A549 (cell line): ENCODE measurements around the gene MALAT1. TPM values are rescaled to one million over a fixed set of nuclear protein-coding genes. Genes with fewer than 3 reads are reported as not detected.
A peak's percentile ranks its signal among the peaks of the same experiment; 100 is the strongest.

ENCODE experiments used
- ATAC-seq, 2 experiments: fragments of 200-7000 bp in 1 of 2; fragments of >200 bp in 1 of 2; cut with Nextera tagmentation in 1 of 2; cut with Tn5 transposase in 1 of 2; 3 replicates each; pipeline versions ENCODE4 v1.8.0 to v1.9.1; 2018 to 2020; ENCODE audit warnings: mild to moderate bottlenecking in 1 of 2, moderate library complexity in 1 of 2
- CTCF ChIA-PET: fragments of 300-600 bp; sonication (Branson Sonifier 250); formaldehyde crosslinking; extraction: SDS; loops from one replicate; lab custom pipeline; 2021; ENCODE audit warnings: antibody characterized with exemption, inconsistent platforms; lab: Yijun Ruan, JAX
- POLR2A ChIA-PET: fragments of 350-600 bp; formaldehyde crosslinking; extraction: SDS; loops from one replicate; lab custom pipeline; 2021; ENCODE audit warnings: antibody characterized with exemption, inconsistent platforms; lab: Yijun Ruan, JAX
- DNase-seq, 2 experiments: peaks; one replicate each; pipeline versions ENCODE4 v3.0.0 to v3.0.0-alpha.2; 2011 to 2016; ENCODE audit warnings: low read depth in 1 of 2, low spot score in 1 of 2
- FAIRE-seq: peaks from 2 replicates; lab custom pipeline; 2011; peaks lifted over from hg19 to GRCh38; lab: Jason Lieb, UNC
- H3K27ac ChIP-seq, 2 experiments: fragments of >200 bp; sonication (Bioruptor Twin); formaldehyde crosslinking; 3 replicates each; pipeline ENCODE4 v1.5.1; 2016 to 2017
- H3K4me1 ChIP-seq: fragments of >200 bp; sonication (Bioruptor Twin); formaldehyde crosslinking; 3 replicates; pipeline ENCODE4 v1.6.1; 2016
- H3K4me2 ChIP-seq: fragments of >200 bp; sonication (Bioruptor Twin); formaldehyde crosslinking; 3 replicates; pipeline ENCODE4 v1.6.1; 2016
- H3K4me3 ChIP-seq: fragments of >200 bp; sonication (Bioruptor Twin); formaldehyde crosslinking; 3 replicates; pipeline ENCODE4 v1.5.1; 2016
- H3K9me3 ChIP-seq: fragments of >200 bp; sonication (Bioruptor Twin); formaldehyde crosslinking; 3 replicates; pipeline ENCODE4 v1.6.1; 2016
- BHLHE40 ChIP-seq: IDR thresholded peaks from 2 replicates; pipeline ENCODE4 v1.6.1; 2012; ENCODE audit warnings: low read depth, low read length, inconsistent platforms
- CHD4 ChIP-seq: fragments of 200-600 bp; sonication (generic); IDR thresholded peaks from 2 replicates; pipeline ENCODE4 v1.6.1; 2016; ENCODE audit warnings: antibody characterized with exemption, mild to moderate bottlenecking, borderline replicate concordance
- CTCF ChIP-seq: fragments of >200 bp; sonication (Bioruptor Twin); formaldehyde crosslinking; IDR thresholded peaks from 3 replicates; pipeline ENCODE4 v1.5.1; 2016
- E2F6 ChIP-seq: IDR thresholded peaks from 2 replicates; pipeline ENCODE4 v1.6.1; 2012; ENCODE audit warnings: low read depth, borderline replicate concordance
- EHF ChIP-seq: fragments of 250-450 bp; sonication (Bioruptor Pico); IDR thresholded peaks from 2 replicates; pipeline ENCODE4 v1.5.0; 2020; ENCODE audit warnings: mild to moderate bottlenecking
- FOSB ChIP-seq: fragments of 250-450 bp; sonication (Bioruptor Pico); IDR thresholded peaks from 2 replicates; pipeline ENCODE4 v1.5.0; 2020; ENCODE audit warnings: mild to moderate bottlenecking, moderate library complexity
- FOXS1 ChIP-seq: fragments of 250-450 bp; sonication (Bioruptor Pico); IDR thresholded peaks from 2 replicates; pipeline ENCODE4 v1.5.0; 2020; ENCODE audit warnings: mild to moderate bottlenecking, moderate library complexity
- GATA3 ChIP-seq: IDR thresholded peaks from 2 replicates; pipeline ENCODE4 v1.6.1; 2012; ENCODE audit warnings: borderline replicate concordance
- HEYL ChIP-seq: fragments of 250-450 bp; sonication (Bioruptor Pico); IDR thresholded peaks from 2 replicates; pipeline ENCODE4 v1.8.0; 2021; ENCODE audit warnings: mild to moderate bottlenecking, moderate library complexity
- HMGXB4 ChIP-seq: fragments of 250-450 bp; sonication (Bioruptor Pico); IDR thresholded peaks from 2 replicates; pipeline ENCODE4 v1.5.0; 2021; ENCODE audit warnings: mild to moderate bottlenecking, moderate library complexity, borderline replicate concordance
- HOXB13 ChIP-seq: fragments of 250-450 bp; sonication (Bioruptor Pico); IDR thresholded peaks from 2 replicates; pipeline ENCODE4 v1.5.0; 2020; ENCODE audit warnings: low read depth, mild to moderate bottlenecking, moderate library complexity
- HOXB5 ChIP-seq: fragments of 250-450 bp; sonication (Bioruptor Pico); IDR thresholded peaks from 2 replicates; pipeline ENCODE4 v1.5.0; 2020; ENCODE audit warnings: mild to moderate bottlenecking, moderate library complexity
- KDM5A ChIP-seq: fragments of 200-600 bp; sonication (generic); IDR thresholded peaks from 2 replicates; pipeline ENCODE4 v1.6.1; 2016; ENCODE audit warnings: antibody characterized with exemption, mild to moderate bottlenecking
- MAZ ChIP-seq: fragments of 150-350 bp; IDR thresholded peaks from 2 replicates; pipeline ENCODE4 v1.6.1; 2014; ENCODE audit warnings: antibody characterized with exemption, low read depth, low read length, borderline replicate concordance
- MYC ChIP-seq: IDR thresholded peaks from 2 replicates; pipeline ENCODE4 v1.6.1; 2012; ENCODE audit warnings: mild to moderate bottlenecking, inconsistent platforms, low read length, improper control_type of control experiment, borderline replicate concordance
- NPAS2 ChIP-seq: fragments of 250-450 bp; sonication (Bioruptor Pico); IDR thresholded peaks from 2 replicates; pipeline ENCODE4 v1.8.0; 2022; ENCODE audit warnings: mild to moderate bottlenecking, moderate library complexity, borderline replicate concordance
- PHF8 ChIP-seq: fragments of 200-600 bp; sonication (generic); IDR thresholded peaks from 2 replicates; pipeline ENCODE4 v1.6.1; 2016; ENCODE audit warnings: low read depth, mild to moderate bottlenecking, antibody characterized with exemption, moderate library complexity, borderline replicate concordance
- RAD21 ChIP-seq, 2 experiments: fragments of >200 bp in 1 of 2; sonication (Bioruptor Twin) in 1 of 2; formaldehyde crosslinking in 1 of 2; IDR thresholded peaks in 1 of 2; conservative IDR thresholded peaks in 1 of 2; 2 replicates in 1 of 2; 3 replicates in 1 of 2; pipeline ENCODE4 v1.6.1; 2012 to 2018; ENCODE audit warnings: inconsistent platforms in 1 of 2
- RARB ChIP-seq: fragments of 250-450 bp; sonication (Bioruptor Pico); IDR thresholded peaks from 2 replicates; pipeline ENCODE4 v1.8.0; 2021; ENCODE audit warnings: mild to moderate bottlenecking, moderate library complexity
- RFX5 ChIP-seq: fragments of 450-650 bp; IDR thresholded peaks from 2 replicates; pipeline ENCODE4 v1.7.1; 2014; ENCODE audit warnings: antibody characterized with exemption, mild to moderate bottlenecking, moderate library complexity
- SMC3 ChIP-seq: fragments of >200 bp; sonication (Bioruptor Twin); formaldehyde crosslinking; IDR thresholded peaks from 3 replicates; pipeline ENCODE4 v1.6.1; 2018; ENCODE audit warnings: inconsistent platforms
- SREBF2 ChIP-seq: fragments of 450-650 bp; IDR thresholded peaks from 2 replicates; pipeline ENCODE4 v1.6.1; 2014; ENCODE audit warnings: mild to moderate bottlenecking, moderate library complexity
- TFCP2L1 ChIP-seq: fragments of 250-450 bp; sonication (Bioruptor Pico); IDR thresholded peaks from 2 replicates; pipeline ENCODE4 v1.5.0; 2021; ENCODE audit warnings: mild to moderate bottlenecking
- TP53 ChIP-seq: fragments of 250-450 bp; sonication (Bioruptor Pico); IDR thresholded peaks from 2 replicates; pipeline ENCODE4 v1.5.0; 2021; ENCODE audit warnings: mild to moderate bottlenecking, moderate library complexity
- ZFP36 ChIP-seq: fragments of 450-650 bp; IDR thresholded peaks from 2 replicates; pipeline ENCODE4 v1.6.1; 2014; ENCODE audit warnings: borderline replicate concordance; ENCODE audit not compliant: partially characterized antibody
- ZNF302 ChIP-seq: fragments of 250-450 bp; sonication (Bioruptor Pico); IDR thresholded peaks from 2 replicates; pipeline ENCODE4 v1.9.0; 2021; ENCODE audit warnings: inconsistent platforms, mild to moderate bottlenecking, moderate library complexity
- ZSCAN20 ChIP-seq: fragments of 250-450 bp; sonication (Bioruptor Pico); IDR thresholded peaks from 2 replicates; pipeline ENCODE4 v1.8.0; 2022; ENCODE audit warnings: mild to moderate bottlenecking, moderate library complexity
- WGBS: methylation state at CpG from one replicate; pipeline ENCODE4 v1.1.6; 2017; ENCODE audit errors: missing lambda C conversion rate; 5-methylcytosine and 5-hydroxymethylcytosine counted together
- polyA plus RNA-seq, 4 experiments: library from polyadenylated mRNA; depleted of rRNA in 3 of 4; stranded (reverse); fragments of >200 nt; fragmentation: RNase III in 1 of 4; extraction: RNeasy Plus Mini Kit Qiagen cat#74134 plus additional on column Dnase treatment in 1 of 4; gene quantifications; 2 replicates in 3 of 4; 3 replicates in 1 of 4; pipeline ENCODE4 v1.2.3, GENCODE V29; 2011 to 2017

Gene MALAT1
- polyA plus RNA-seq, 2 of the 4 experiments (the other 2 are of a cell fraction): 188 to 1,041 TPM

GRCh38 chr11:65471447-65471891 is 27.4 kb upstream of the MALAT1 start:
- peak overlapping the region; percentile 24; the same call in 2 of the 3 replicates for H3K4me3 ChIP-seq
- no peak for FAIRE-seq

More at GRCh38 chr11:65471447-65471891, 27.4 kb upstream of the MALAT1 start:
- peak; percentile 82 to 88 for ATAC-seq
- Histone ChIP-seq H3K4me2 (peak overlapping the region; percentile 83), H3K4me1 (peaks cover 69% of the 10 kb centered on the region), H3K9me3 (no peaks in the 10 kb centered on the region), H3K27ac (peak overlapping the region; percentile 93 to 96)
- DNase-seq: peak; percentile 84 to 91
- ChIA-PET CTCF (interaction anchor here (0.7 to 25.6 kb wide), 19 partner anchors 9 to 116 kb away, joined by 3 to 947 read pairs (median 4); partner anchors contain the start of genes MALAT1 and SLC25A45), POLR2A (interaction anchor here (0.6 to 3.5 kb wide), 18 partner anchors 8 to 142 kb away, joined by 3 to 402 read pairs (median 5); partner anchors contain the start of genes MALAT1, NEAT1 and SLC25A45)
- 32% methylated on average over 8 of the region's 8 CpGs for WGBS
- TF ChIP-seq BHLHE40: no peak
- no peak for TF ChIP-seq FOXS1 (CRISPR knock-in tag)
- no peak for TF ChIP-seq SREBF2
- peak; percentile 92 for TF ChIP-seq TFCP2L1 (CRISPR knock-in tag)
- TF ChIP-seq ZNF302: no peak
- peak; percentile 61 for TF ChIP-seq CTCF
- TF ChIP-seq HOXB13 (CRISPR knock-in tag): no peak
- peak; percentile 30; the same call in 1 of the 2 replicates for TF ChIP-seq TP53 (CRISPR knock-in tag)
- peak; percentile 65; the same call in 1 of the 2 replicates for TF ChIP-seq FOSB (CRISPR knock-in tag)
- no peak for TF ChIP-seq PHF8
- TF ChIP-seq CHD4: no peak
- no peak for TF ChIP-seq ZSCAN20
- 0 out of 2 replicates have a peak, but pooled peaks have one; percentile 22 for TF ChIP-seq E2F6
- TF ChIP-seq KDM5A: no peak
- no peak for TF ChIP-seq ZFP36
- no peak; the same call in 1 of the 2 replicates for TF ChIP-seq HOXB5 (CRISPR knock-in tag)
- TF ChIP-seq EHF (CRISPR knock-in tag): peak; percentile 28; the same call in 1 of the 2 replicates
- no peak for TF ChIP-seq NPAS2 (CRISPR knock-in tag)
- peak; percentile 37; the same call in 2 of the 3 replicates for TF ChIP-seq SMC3
- TF ChIP-seq HEYL (CRISPR knock-in tag): no peak
- peak; percentile 72 for TF ChIP-seq HMGXB4 (CRISPR knock-in tag)
- 0 out of 2 replicates have a peak, but pooled peaks have one; percentile 6 for TF ChIP-seq RFX5
- no peak; the same call in 1 of the 2 replicates for TF ChIP-seq MYC
- no peak for TF ChIP-seq GATA3
- peak; percentile 68 to 83 for TF ChIP-seq RAD21 (conservative IDR thresholded peaks at IDR 0.05 in 1 of 2, IDR thresholded peaks at IDR 0.05 in 1 of 2)
- TF ChIP-seq RARB (CRISPR knock-in tag): no peak
- TF ChIP-seq MAZ: no peak
